ENCODE data around the gene AGBL5.

Gene AGBL5

GRCh38 chr2:27025861-27026851 lies 25.3 kb upstream of the AGBL5 start:
- Histone ChIP-seq H3K36me3 (ENCODE audit: insufficient read depth, low read length) (no peaks in the 10 kb centered on the region), H3F3A (ENCODE audit: insufficient read depth, low read length) (no peaks in the 10 kb centered on the region), H2AFZ (ENCODE audit: low read length) (no peak overlapping the region), H3K4me3 (ENCODE audit: low read depth, low read length, poor library complexity, severe bottlenecking) (no peak overlapping the region), H4K20me1 (ENCODE audit: insufficient read depth, low read length) (no peaks in the 10 kb centered on the region), H3K27me3 (ENCODE audit: insufficient read depth, low read length) (no peaks in the 10 kb centered on the region), H3K9me3 (ENCODE audit: low read length) (no peaks in the 10 kb centered on the region), H3K9me2 (ENCODE audit: low read depth, low read length) (no peaks in the 10 kb centered on the region), H3K9ac (ENCODE audit: low read length) (no peak overlapping the region), H3K79me2 (ENCODE audit: insufficient read depth, low read length) (no peaks in the 10 kb centered on the region), H3K27ac (ENCODE audit: low read depth, low read length, poor library complexity, severe bottlenecking) (no peak overlapping the region), H3K4me2 (ENCODE audit: low read length) (no peak overlapping the region), H3K4me1 (ENCODE audit: insufficient read depth, low read length, severe bottlenecking) (no peaks in the 10 kb centered on the region)
- TF ChIP-seq EZH2 (IDR thresholded peaks at IDR 0.05; ENCODE audit: borderline replicate concordance, low read length) (no peak), CTCF (IDR thresholded peaks at IDR 0.05; ENCODE audit: low read length) (no peak)

DNA sequence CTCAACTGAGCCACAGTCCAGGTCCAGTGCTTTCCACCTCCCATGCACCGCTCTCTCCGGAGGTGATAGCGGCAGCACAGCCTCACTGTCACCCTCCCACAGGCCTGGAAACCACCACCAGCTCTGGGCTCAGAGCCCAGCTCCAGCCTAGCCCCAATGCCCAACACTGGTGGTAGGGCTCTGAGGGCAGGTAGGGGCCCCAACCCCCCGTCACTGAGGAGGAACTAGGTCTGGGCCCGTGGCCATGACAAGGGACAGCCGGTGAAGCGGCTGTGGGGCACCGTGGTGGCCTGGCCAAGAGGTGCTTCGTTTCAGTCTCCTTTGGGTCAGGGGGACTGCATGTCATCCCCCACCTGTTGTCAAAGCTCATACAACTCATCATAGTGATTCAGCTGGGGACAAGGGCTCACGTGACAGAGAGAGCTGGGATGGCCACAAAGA lies 24.2 kb upstream of the AGBL5 start:
- Histone ChIP-seq H3K27me3 (ENCODE audit: insufficient read depth, low read length) (no peaks in the 10 kb centered on the region), H3K79me2 (ENCODE audit: insufficient read depth, low read length) (no peaks in the 10 kb centered on the region), H3K9me2 (ENCODE audit: low read depth, low read length) (no peaks in the 10 kb centered on the region), H3K4me2 (ENCODE audit: low read length) (no peak overlapping the region), H3K27ac (ENCODE audit: low read depth, low read length, poor library complexity, severe bottlenecking) (no peak overlapping the region), H3K4me1 (ENCODE audit: insufficient read depth, low read length, severe bottlenecking) (peaks cover 4% of the 10 kb centered on the region), H3F3A (ENCODE audit: insufficient read depth, low read length) (no peaks in the 10 kb centered on the region), H3K4me3 (ENCODE audit: low read depth, low read length, poor library complexity, severe bottlenecking) (no peak overlapping the region), H3K9ac (ENCODE audit: low read length) (no peak overlapping the region), H3K9me3 (ENCODE audit: low read length) (no peaks in the 10 kb centered on the region), H3K36me3 (ENCODE audit: insufficient read depth, low read length) (no peaks in the 10 kb centered on the region), H2AFZ (ENCODE audit: low read length) (no peak overlapping the region), H4K20me1 (ENCODE audit: insufficient read depth, low read length) (no peaks in the 10 kb centered on the region)
- no peak for TF ChIP-seq EZH2 (IDR thresholded peaks at IDR 0.05; ENCODE audit: borderline replicate concordance, low read length)
- TF ChIP-seq CTCF (IDR thresholded peaks at IDR 0.05; ENCODE audit: low read length) = no peak

GRCh38 chr2:27029051-27029450 lies 22.4 kb upstream of the AGBL5 start:
- Histone ChIP-seq H3K9ac (ENCODE audit: low read length) (no peak overlapping the region), H2AFZ (ENCODE audit: low read length) (no peak overlapping the region), H3K4me3 (ENCODE audit: low read depth, low read length, poor library complexity, severe bottlenecking) (no peak overlapping the region), H3K9me3 (ENCODE audit: low read length) (no peaks in the 10 kb centered on the region), H3K4me1 (ENCODE audit: insufficient read depth, low read length, severe bottlenecking) (peaks cover 12% of the 10 kb centered on the region), H3K27me3 (ENCODE audit: insufficient read depth, low read length) (no peaks in the 10 kb centered on the region), H3F3A (ENCODE audit: insufficient read depth, low read length) (no peaks in the 10 kb centered on the region), H3K27ac (ENCODE audit: low read depth, low read length, poor library complexity, severe bottlenecking) (no peak overlapping the region), H3K9me2 (ENCODE audit: low read depth, low read length) (no peaks in the 10 kb centered on the region), H4K20me1 (ENCODE audit: insufficient read depth, low read length) (no peaks in the 10 kb centered on the region), H3K4me2 (ENCODE audit: low read length) (no peak overlapping the region), H3K36me3 (ENCODE audit: insufficient read depth, low read length) (no peaks in the 10 kb centered on the region), H3K79me2 (ENCODE audit: insufficient read depth, low read length) (0 out of 2 replicates have a peak, but pooled peaks cover 6% of the 10 kb centered on the region)
- TF ChIP-seq CTCF (IDR thresholded peaks at IDR 0.05; ENCODE audit: low read length) (no peak), EZH2 (IDR thresholded peaks at IDR 0.05; ENCODE audit: borderline replicate concordance, low read length) (no peak)
